ENCODE measurements around the gene RPUSD1. TPM values are rescaled to one million over a fixed set of nuclear protein-coding genes. Genes with fewer than 3 reads are reported as not detected.

Gene RPUSD1
- 33.6 to 55.9 TPM (median 53.5 TPM) in 5 replicates for total RNA-seq (2022; extraction: Qiagen RNA extraction)

GRCh38 chr16:787978-788398 is at the start of gene RPUSD1:
RPUSD1 (minus strand) TSS chr16:788381; CDS start chr16:787737, 644 bp downstream.

GRCh38 chr16:799948-800833 is 12.0 kb upstream of the RPUSD1 start, which contains the start of gene GNG13:
GNG13 (minus strand) TSS chr16:800734; CDS start chr16:799077, 1,657 bp downstream.

GRCh38 chr16:788399-789126 is 382 bp upstream of the RPUSD1 start, which contains the start of gene CHTF18:
CHTF18 (plus strand) TSS chr16:788620; CDS start chr16:788685, 65 bp downstream.

GRCh38 chr16:760545-761343 is 27.4 kb downstream of the RPUSD1 start, which contains the start of gene MSLN:
MSLN (plus strand) TSS chr16:760734; CDS start chr16:762681, 1,947 bp downstream.

GRCh38 chr16:740764-741505 is 47.2 kb downstream of the RPUSD1 start, which contains the start of gene CIAO3:
CIAO3 (minus strand) TSS chr16:740997; CDS start chr16:740985, 12 bp downstream.

Other genes with a start within 250 kb of the RPUSD1 start
- 0.11 to 0.21 TPM (median 0.16 TPM) in 5 replicates for gene PRR35, start 228.0 kb downstream of the RPUSD1 start, total RNA-seq (2022; extraction: Qiagen RNA extraction)
- 0.18 to 0.31 TPM (median 0.23 TPM) in 5 replicates for gene NHLRC4, start 221.4 kb downstream of the RPUSD1 start, total RNA-seq (2022; extraction: Qiagen RNA extraction)
- gene PIGQ, start 218.4 kb downstream of the RPUSD1 start, total RNA-seq (2022; extraction: Qiagen RNA extraction): 29.7 to 46.5 TPM (median 42.0 TPM) in 5 replicates
- gene RAB40C, start 198.3 kb downstream of the RPUSD1 start, total RNA-seq (2022; extraction: Qiagen RNA extraction): 13.6 to 21.0 TPM (median 19.8 TPM) in 5 replicates
- 0.10 to 0.22 TPM (median 0.17 TPM) in 5 replicates for gene WFIKKN1, start 157.4 kb downstream of the RPUSD1 start, total RNA-seq (2022; extraction: Qiagen RNA extraction)
- 80.2 to 152 TPM (median 145 TPM) in 5 replicates for gene METTL26, start 152.1 kb downstream of the RPUSD1 start, total RNA-seq (2022; extraction: Qiagen RNA extraction)
- 18.9 to 46.8 TPM (median 43.8 TPM) in 5 replicates for gene MCRIP2, start 146.6 kb downstream of the RPUSD1 start, total RNA-seq (2022; extraction: Qiagen RNA extraction)
- gene WDR90, start 139.0 kb downstream of the RPUSD1 start, total RNA-seq (2022; extraction: Qiagen RNA extraction): 15.6 to 33.0 TPM (median 31.9 TPM) in 5 replicates
- gene RHOT2, start 120.2 kb downstream of the RPUSD1 start, total RNA-seq (2022; extraction: Qiagen RNA extraction): 60.9 to 107 TPM (median 100 TPM) in 5 replicates
- gene RHBDL1, start 112.7 kb downstream of the RPUSD1 start, total RNA-seq (2022; extraction: Qiagen RNA extraction): 0.35 to 2.0 TPM (median 1.6 TPM) in 5 replicates
- gene STUB1, start 108.0 kb downstream of the RPUSD1 start, total RNA-seq (2022; extraction: Qiagen RNA extraction): 81.2 to 132 TPM (median 119 TPM) in 5 replicates
- gene JMJD8, start 104.0 kb downstream of the RPUSD1 start, total RNA-seq (2022; extraction: Qiagen RNA extraction): 59.4 to 85.3 TPM (median 82.4 TPM) in 5 replicates
- gene WDR24, start 98.0 kb downstream of the RPUSD1 start, total RNA-seq (2022; extraction: Qiagen RNA extraction): 4.4 to 6.5 TPM (median 6.0 TPM) in 5 replicates
- gene FBXL16, start 82.6 kb downstream of the RPUSD1 start, total RNA-seq (2022; extraction: Qiagen RNA extraction): 2.7 to 5.7 TPM (median 5.3 TPM) in 5 replicates
- gene METRN, start 73.3 kb downstream of the RPUSD1 start, total RNA-seq (2022; extraction: Qiagen RNA extraction): 68.1 to 229 TPM (median 214 TPM) in 5 replicates
- gene ANTKMT, start 67.2 kb downstream of the RPUSD1 start, total RNA-seq (2022; extraction: Qiagen RNA extraction): 27.8 to 63.8 TPM (median 62.1 TPM) in 5 replicates
- gene CCDC78, start 61.9 kb downstream of the RPUSD1 start, total RNA-seq (2022; extraction: Qiagen RNA extraction): 3.5 to 7.1 TPM (median 6.3 TPM) in 5 replicates
- gene HAGHL, start 61.3 kb downstream of the RPUSD1 start, total RNA-seq (2022; extraction: Qiagen RNA extraction): 13.9 to 21.0 TPM (median 20.3 TPM) in 5 replicates
- gene CIAO3, start 47.4 kb downstream of the RPUSD1 start, total RNA-seq (2022; extraction: Qiagen RNA extraction): 19.6 to 27.7 TPM (median 25.6 TPM) in 5 replicates
- gene MSLN, start 27.6 kb downstream of the RPUSD1 start, total RNA-seq (2022; extraction: Qiagen RNA extraction): 2.1 to 3.7 TPM (median 2.5 TPM) in 5 replicates
- gene CHTF18, start 239 bp upstream of the RPUSD1 start, total RNA-seq (2022; extraction: Qiagen RNA extraction): 15.9 to 33.5 TPM (median 29.7 TPM) in 5 replicates
- gene GNG13, start 12.4 kb upstream of the RPUSD1 start, total RNA-seq (2022; extraction: Qiagen RNA extraction): not detected in 5 replicates
- 7.6 to 11.4 TPM (median 9.1 TPM) in 5 replicates for gene LMF1, start 182.6 kb upstream of the RPUSD1 start, total RNA-seq (2022; extraction: Qiagen RNA extraction)
- gene SOX8, start 193.4 kb upstream of the RPUSD1 start, total RNA-seq (2022; extraction: Qiagen RNA extraction): 0.65 to 1.7 TPM (median 1.4 TPM) in 5 replicates

Data from A549 treated with CORT108297 at 1 μM for 4 hours (cell line).